HG03108 (cell line): Measurements from ENCODE around the gene PPY.
"Not testable (repeated sequence)": the region's sequence is repeated elsewhere in the genome, so short reads cannot be mapped to it uniquely, and the experiment has no call there.

ENCODE experiments used
- ATAC-seq: cut with Tn5 transposase; IDR thresholded peaks from one replicate; pipeline ENCODE4 v1.9.1; 2021; ENCODE audit warnings: moderate library complexity; ENCODE audit not compliant: unreplicated experiment

The PPY gene

DNA sequence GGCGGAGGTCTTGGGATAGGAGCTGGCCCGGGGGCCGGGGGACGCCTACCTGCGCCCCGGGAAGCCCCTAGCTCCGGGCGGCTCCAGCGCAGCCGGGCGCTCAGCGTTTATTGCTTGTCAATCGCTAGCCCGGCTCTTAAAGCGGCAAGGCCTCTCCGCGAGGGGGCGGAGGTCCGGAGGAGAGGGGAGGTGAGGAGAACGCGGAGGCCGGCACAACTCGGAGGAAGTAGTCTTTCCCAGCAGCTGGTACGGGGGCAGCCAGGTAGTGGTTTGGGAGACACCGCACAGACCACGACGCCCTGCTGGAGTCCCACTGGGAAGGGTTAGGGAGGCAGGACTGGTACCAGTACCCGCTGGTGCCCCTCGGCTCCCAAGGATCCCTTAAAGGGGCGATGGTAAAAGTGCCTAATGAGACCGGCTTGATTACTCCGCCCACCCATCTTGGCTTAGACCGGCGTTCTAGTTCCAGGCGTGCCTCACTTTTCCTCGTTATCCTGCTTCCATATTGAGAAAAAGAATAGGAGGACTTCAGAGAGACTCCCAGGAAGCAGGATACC is 34.8 kb downstream of the PPY start, which contains the start of gene MPP2:
Gene MPP2, minus strand, starts transcription at position 112 of the 557 bp plus-strand sequence. CDS start 3,076 bp downstream, outside the sequence.
- no peak for ATAC-seq

DNA sequence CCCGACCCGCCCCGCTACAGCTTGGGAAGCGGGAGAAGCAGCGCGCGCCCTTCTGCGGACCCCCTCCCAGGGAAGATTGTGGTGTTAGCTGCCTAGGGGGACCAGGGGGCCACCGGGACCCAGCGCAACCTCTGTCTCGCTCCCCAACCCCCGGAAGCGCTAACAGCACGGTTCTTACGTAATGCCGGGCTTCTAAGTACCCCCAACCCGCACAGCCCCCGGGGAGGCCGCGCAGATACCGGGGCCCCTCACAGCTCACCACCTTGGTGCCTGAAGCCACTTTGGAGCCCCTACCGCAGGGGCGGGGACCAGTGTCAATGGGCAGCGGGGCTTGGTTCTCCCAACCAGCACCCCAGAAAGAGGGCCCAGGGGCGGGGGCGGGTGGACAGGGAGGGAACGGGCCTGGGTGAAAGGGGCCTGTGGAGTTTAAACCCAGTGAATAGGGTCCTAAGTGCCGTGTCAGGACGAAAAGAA is 35.3 kb downstream of the PPY start:
- no peak for ATAC-seq

DNA sequence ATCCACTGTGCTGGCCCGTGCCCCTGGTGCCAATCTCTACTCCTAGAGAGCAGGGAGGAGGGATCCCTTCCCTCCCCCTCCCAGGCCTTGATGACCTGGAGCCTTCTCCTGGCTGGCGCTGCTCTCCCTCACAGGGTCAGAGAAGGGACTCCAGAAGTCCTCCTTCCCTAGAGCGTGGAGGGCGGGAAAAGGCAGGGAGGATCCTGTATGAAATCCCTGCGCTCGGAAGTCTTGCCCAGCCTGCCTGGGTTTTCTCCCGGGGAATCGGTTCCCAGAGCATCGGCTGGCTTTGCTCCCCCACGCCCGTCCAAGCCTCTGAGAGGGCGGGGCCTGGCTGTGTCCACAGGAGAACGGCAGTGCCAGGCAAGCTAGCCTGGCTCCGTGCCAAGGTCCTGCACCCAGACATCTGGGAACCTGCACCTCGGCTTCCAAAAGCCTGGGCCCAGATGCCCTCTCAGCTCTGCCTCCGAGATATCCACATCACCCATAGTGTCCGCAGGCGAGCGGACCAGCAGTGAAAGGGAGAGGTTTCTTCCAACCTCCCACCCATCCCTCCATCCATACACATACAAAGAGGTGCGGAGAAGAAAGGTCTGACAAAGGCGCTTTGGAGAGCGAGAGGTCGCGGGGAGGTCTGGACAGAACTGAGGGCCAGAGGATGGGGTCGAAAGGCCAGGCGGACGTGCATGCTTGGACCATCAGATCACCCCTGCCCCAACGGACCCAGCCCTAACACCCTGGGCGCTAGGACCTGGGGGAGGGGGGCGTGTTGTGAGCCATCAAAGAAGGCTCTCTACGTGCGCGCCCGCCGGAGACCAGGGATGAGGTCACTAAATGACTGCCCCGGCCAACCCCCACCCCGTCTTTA is 36.1 kb downstream of the PPY start:
- no peak for ATAC-seq

DNA sequence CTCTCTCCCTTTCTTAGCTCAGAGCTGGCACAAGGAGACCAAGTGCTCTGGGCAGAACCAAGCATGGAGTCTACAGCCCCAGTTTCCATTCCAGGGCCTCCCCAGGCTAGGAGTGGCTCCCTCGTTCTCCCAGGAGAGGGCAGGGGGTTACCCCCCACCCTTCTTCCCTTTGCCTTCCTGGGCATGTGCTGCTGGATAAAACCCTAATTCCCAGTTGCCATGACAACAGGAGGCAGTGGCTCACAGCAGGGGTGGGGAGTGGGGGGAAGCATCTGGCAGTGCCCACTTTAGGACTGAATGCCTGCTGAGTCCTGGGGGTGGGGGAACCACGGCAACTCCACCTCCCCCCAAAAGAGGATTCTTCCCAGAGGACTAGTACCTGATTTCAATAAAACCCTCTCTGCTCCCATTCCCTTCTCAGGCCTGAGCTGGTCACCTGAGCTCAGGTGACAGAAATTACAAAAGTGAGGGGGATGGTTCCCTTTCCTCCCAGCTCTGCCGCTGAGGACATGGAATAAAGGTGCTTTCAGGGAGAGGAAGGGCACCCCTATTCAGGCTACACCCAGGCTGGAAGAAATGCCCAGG is 36.8 kb downstream of the PPY start:
- ATAC-seq, result no peak

DNA sequence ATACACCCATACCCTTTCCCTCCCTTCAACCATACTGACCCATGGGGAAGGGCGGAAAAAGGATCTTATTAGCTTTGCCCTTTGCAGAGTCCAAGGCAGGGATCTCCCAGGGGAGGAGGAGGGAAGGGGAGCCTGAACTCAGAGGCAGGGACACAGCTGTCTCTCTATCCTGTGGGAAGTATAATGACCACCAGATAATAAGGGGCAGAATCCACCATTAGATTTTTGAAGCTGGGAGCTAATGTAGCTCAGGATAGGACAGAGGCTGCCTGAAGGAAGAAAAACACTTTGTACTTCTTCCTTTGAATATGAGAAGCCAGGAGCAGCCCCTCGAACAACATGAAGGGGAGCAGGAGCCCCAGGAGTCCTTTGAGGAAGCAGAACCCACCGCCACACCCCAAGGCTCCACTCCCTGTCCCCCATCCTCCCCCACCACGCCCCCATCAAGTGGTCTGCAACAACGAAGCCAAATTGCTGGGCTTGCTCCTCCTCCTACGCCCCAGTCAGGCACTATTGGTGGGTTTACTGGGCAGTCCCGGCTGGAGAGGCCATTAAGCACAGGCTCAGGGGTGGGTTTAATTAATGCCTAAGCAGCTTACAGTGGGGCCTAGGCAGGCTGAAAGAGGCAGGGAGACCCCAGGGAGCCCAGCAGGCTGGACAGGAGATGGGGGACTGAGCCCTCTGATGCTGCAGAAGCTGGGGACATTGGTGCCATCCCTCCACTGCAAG is 40.3 kb downstream of the PPY start:
- ATAC-seq, result no peak

DNA sequence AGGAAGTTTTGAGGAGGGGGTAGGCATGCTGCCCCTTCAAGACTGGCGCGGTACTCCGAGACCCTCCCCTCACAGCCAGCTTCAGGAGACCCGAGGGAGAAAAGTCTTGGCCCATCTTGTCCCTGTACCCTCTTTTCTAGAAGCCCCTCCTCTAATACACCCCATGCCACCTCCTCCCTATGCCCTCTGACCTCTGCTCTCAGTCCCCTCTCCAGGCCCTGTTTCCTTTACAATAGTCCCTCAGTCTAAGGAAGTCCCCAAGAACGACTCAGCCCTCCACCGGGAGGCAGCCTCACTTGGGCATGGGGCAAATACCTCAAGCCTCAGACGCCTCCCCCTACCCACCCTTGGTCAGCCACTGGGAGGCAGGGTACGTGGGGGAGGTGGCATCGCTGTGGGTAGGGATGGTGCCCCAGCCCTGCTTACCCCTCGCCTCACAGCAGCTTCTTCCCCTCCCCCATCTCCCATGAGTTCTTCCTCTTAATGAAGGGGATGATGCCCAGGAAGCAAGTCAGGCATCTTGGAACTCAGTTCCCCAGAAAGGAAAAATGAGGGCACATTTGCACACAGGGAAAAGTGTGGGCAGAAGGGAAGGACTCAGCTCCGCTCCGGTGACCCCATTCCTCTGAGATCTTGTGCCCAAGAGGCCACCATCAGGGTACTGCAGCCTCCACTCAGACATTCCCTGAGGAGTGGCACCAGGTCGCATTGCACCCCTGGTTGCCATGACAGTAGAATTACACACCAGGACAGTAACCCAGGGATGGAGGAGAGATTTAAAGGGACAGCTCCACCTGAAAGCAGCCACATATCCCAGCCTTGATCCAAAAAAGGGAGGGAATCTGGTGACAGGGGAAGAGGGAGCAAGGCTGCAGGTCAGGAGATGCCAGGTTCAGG is 41.2 kb downstream of the PPY start:
- no peak for ATAC-seq

DNA sequence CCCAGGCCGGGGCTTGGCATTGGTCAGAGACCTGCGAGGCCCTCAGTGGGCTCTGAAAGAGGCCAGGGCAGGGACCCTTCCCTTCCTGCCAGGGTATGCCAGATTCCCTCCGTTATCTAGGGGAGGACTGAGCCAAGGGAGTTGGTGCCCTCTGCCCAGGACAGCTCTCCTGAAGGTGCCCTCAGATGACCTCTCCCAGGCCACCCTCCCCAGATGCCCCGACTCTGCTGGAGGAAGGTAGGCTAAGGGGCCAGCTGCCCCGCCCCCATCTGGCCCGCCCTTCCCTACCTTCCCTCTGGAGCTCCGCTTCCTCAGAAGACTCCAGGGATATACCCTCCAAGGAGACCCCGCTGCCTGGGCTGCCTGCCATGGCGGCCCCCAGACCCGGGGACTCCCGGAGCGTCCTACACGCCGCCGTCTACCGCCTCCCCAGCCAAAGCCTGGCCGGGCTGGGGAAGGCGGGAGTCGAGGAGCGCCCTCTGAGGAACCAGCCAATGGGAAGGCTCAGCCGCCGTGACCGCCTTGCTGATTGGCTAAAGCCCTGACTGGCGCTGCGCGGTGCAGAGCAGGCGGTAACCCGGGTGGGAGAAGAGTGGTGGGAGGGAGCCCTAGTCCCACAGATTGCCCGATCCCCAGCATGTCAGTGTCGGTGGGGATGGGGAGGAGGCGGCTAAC is 42.0 kb downstream of the PPY start:
- no peak for ATAC-seq

DNA sequence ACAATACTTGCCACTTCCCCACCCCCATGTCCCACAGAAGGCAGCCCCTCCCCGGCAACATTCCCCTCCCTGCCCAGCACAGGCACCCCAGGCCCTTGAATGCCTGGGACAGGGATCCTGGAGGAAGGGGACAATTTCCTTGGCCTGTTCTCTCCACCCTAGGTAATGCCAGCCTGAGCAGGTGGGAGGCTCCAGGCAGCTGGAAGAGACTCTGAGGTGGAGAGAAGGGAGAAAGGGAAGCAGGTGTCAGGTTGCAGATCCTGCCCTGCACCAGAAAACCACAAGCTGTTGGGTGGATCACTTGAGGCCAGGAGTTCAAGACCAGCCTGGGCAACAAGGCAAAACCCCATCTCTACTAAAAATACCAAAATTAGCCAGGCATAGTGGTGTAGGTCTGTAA is 43.8 kb downstream of the PPY start:
- ATAC-seq, result no peak

DNA sequence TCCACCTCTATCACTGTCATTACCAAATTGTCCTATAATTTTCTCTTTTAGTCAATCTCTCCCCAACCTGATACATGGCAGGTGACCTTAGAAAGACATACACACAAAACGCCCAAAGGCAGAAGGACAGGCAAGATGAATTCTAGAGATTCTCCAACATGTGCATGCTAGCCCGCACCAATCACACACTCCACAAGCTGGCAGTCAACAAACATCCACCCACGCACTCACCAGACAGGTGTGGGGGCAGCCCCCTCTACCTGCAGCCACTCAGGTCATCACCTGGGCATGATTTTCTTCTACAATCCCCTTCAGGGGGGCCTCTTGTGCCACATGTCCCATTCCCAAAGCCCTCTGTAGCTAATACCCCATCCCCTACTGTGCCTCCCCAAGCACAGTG is 44.4 kb downstream of the PPY start:
- ATAC-seq, result no peak

DNA sequence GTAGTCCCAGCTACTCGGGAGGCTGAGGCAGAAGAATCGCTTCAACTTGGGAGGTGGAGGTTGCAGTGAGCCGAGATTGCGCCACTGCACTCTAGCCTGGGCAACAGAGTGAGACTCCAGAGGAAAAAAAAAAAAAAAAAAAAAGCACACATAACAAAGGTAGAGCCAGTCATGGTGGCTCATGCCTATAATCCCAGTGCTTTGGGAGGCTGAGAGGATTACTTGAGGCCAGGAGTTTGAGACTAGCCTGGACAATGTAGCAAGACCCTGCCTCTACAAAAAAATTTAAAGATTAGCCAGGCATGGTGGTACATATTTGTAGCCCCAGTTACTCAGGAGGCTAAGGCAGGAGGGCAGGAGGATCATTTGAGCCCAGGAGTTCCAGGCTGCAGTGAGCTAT is 47.8 kb downstream of the PPY start:
- ATAC-seq, result not testable (repeated sequence)

DNA sequence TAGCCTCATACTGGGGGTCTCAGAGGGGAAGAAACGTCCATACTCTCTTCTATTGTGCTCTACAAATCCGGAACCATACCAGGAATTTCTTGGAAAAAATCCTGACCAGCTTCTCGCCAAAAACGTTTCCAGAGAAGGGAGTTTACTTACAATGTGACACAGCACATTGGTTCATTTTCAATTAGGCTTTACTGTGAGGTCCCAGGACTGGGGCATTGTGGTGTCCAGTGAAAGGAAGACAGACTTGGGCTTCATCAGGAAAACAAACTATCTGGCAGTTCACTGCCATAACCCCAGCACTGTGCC is 49.7 kb downstream of the PPY start:
- ATAC-seq, result no peak

DNA sequence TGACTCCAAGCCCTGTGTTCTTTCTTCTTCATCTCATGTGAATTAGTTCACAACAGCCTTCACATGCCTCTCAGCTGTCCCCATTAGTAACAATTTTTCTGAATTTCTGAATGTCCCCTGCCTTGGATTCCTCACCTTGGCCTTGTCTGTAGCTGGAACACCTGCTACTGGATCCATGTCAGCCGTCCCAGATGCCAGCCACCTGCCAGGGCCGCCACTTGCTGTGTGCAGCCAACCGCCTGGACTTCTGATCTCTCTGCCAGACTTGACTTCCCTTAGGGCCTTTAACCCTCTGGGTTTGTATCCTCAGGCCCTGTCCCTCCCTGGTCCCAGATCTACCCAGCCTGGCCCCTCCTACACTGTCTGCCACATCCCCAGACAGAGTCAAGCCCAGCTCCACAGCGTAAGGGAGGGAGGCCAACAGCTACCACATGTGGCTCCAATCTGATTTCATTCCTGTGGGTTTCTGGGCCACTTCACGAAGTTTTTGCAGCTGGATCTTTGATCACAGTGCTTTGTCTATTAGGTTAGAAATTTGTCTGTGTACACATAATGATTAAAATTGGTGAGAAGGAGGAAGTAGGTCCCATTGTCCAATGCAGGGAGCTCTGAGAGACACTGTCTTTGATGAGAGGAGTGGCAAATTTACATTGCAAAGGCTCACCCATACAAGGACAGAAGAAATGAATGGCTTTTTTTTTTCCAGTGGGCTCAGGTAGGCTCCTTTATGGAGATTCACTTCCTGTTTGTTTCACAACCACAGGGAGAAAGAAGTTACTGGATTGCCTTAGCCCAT is 50.2 kb downstream of the PPY start:
- no peak for ATAC-seq
